AG09319 (cell line): Measurements from ENCODE around the gene GRIN1.
"Not testable (repeated sequence)": the region's sequence is repeated elsewhere in the genome, so short reads cannot be mapped to it uniquely, and the experiment has no call there.

Experiments used
- DNase-seq: peaks from one replicate; pipeline ENCODE4 v3.0.0-alpha.2; 2010; ENCODE audit warnings: low read depth; ENCODE audit errors: extremely low read depth
- CTCF ChIP-seq: IDR thresholded peaks from 2 replicates; pipeline ENCODE4 v1.5.1; 2011; ENCODE audit warnings: low read depth, mild to moderate bottlenecking, inconsistent platforms, low read length, moderate library complexity

Gene GRIN1

GRCh38 chr9:137129456-137130175, 9.3 kb upstream of the GRIN1 start:
- DNase-seq: peak; percentile 75
- no peak for TF ChIP-seq CTCF

- TF ChIP-seq CTCF: no peak
- DNase-seq: no peak
These were observed 8.7 kb upstream of the GRIN1 start for GRCh38 chr9:137130176-137130755.

GRCh38 chr9:137134191-137134590, 4.8 kb upstream of the GRIN1 start:
- no peak for DNase-seq
- no peak for TF ChIP-seq CTCF

- not testable (repeated sequence) for DNase-seq
These were observed 3.8 kb upstream of the GRIN1 start for GRCh38 chr9:137135154-137135553.

GRCh38 chr9:137136261-137136880, 2.6 kb upstream of the GRIN1 start:
- no peak for DNase-seq
- TF ChIP-seq CTCF: no peak

GRCh38 chr9:137136881-137137607, 1.9 kb upstream of the GRIN1 start:
- TF ChIP-seq CTCF: no peak
- DNase-seq: no peak

- no peak for TF ChIP-seq CTCF
- no peak for DNase-seq
These were observed 764 bp upstream of the GRIN1 start for GRCh38 chr9:137138058-137138721.
